OCI-LY1 (cell line): ENCODE measurements around the gene GHRL.
"Not testable (repeated sequence)": the region's sequence is repeated elsewhere in the genome, so short reads cannot be mapped to it uniquely, and the experiment has no call there.

Experiments
- H2AFZ ChIP-seq: fragments of 200-600 bp; sonication (generic), shearing (Covaris generic); 2 replicates; pipeline ENCODE4 v1.6.0; 2014; ENCODE audit warnings: antibody characterized with exemption, mild to moderate bottlenecking, low read length
- H3F3A ChIP-seq: fragments of 200-600 bp; sonication (generic), shearing (Covaris generic); 2 replicates; pipeline ENCODE4 v1.6.0; 2014; ENCODE audit warnings: mild to moderate bottlenecking, antibody characterized with exemption, low read length, moderate library complexity; ENCODE audit not compliant: insufficient read depth
- H3K27ac ChIP-seq: fragments of 200-600 bp; sonication (generic); 2 replicates; pipeline ENCODE4 v1.5.1; 2014; ENCODE audit warnings: low read length, mixed run types, mild to moderate bottlenecking, low read depth; ENCODE audit not compliant: poor library complexity, severe bottlenecking
- H3K27me3 ChIP-seq: fragments of 200-600 bp; sonication (generic); 2 replicates; pipeline ENCODE4 v1.6.0; 2014; ENCODE audit warnings: antibody characterized with exemption, mild to moderate bottlenecking, low read length, moderate library complexity; ENCODE audit not compliant: insufficient read depth
- H3K36me3 ChIP-seq: fragments of 200-600 bp; sonication (generic); 2 replicates; pipeline ENCODE4 v1.6.1; 2014; ENCODE audit warnings: mild to moderate bottlenecking, antibody characterized with exemption, low read length, moderate library complexity, mixed read lengths; ENCODE audit not compliant: insufficient read depth
- H3K4me1 ChIP-seq: fragments of 200-600 bp; sonication (generic); 2 replicates; pipeline ENCODE4 v1.5.1; 2014; ENCODE audit warnings: mild to moderate bottlenecking, low read length, moderate library complexity; ENCODE audit not compliant: insufficient read depth, severe bottlenecking
- H3K4me2 ChIP-seq: fragments of 200-600 bp; sonication (generic), shearing (Covaris generic); 2 replicates; pipeline ENCODE4 v1.6.1; 2014; ENCODE audit warnings: low read length
- H3K4me3 ChIP-seq: fragments of 200-600 bp; sonication (generic); 2 replicates; pipeline ENCODE4 v1.5.1; 2014; ENCODE audit warnings: low read length, low read depth, mild to moderate bottlenecking, mixed read lengths; ENCODE audit not compliant: poor library complexity, severe bottlenecking
- H3K79me2 ChIP-seq: fragments of 200-600 bp; shearing (Covaris generic); 2 replicates; pipeline ENCODE4 v1.6.1; 2016; ENCODE audit warnings: mixed run types, low read length, mixed read lengths; ENCODE audit not compliant: insufficient read depth
- H3K9ac ChIP-seq: fragments of 200-600 bp; sonication (generic), shearing (Covaris generic); 2 replicates; pipeline ENCODE4 v1.6.1; 2014; ENCODE audit warnings: mild to moderate bottlenecking, low read length, mixed read lengths
- H3K9me2 ChIP-seq: fragments of 200-600 bp; sonication (generic), shearing (Covaris generic); 2 replicates; pipeline ENCODE4 v1.6.1; 2014; ENCODE audit warnings: low read depth, mild to moderate bottlenecking, low read length, mixed read lengths
- H3K9me3 ChIP-seq: fragments of 200-600 bp; shearing (Covaris generic); 2 replicates; pipeline ENCODE4 v1.6.1; 2014; ENCODE audit warnings: low read length, mixed read lengths
- H4K20me1 ChIP-seq: fragments of 200-600 bp; sonication (generic), shearing (Covaris generic); 2 replicates; pipeline ENCODE4 v1.6.0; 2016; ENCODE audit warnings: mild to moderate bottlenecking, low read length; ENCODE audit not compliant: insufficient read depth
- CTCF ChIP-seq: fragments of 200-600 bp; sonication (generic), shearing (Covaris generic); IDR thresholded peaks from 2 replicates; pipeline ENCODE4 v1.5.1; 2017; ENCODE audit warnings: mild to moderate bottlenecking, antibody characterized with exemption, low read length, moderate library complexity, mixed read lengths
- EZH2 ChIP-seq: fragments of 200-600 bp; sonication (generic), shearing (Covaris generic); IDR thresholded peaks from 2 replicates; pipeline ENCODE4 v1.8.0; 2017; ENCODE audit warnings: borderline replicate concordance, mixed run types, mild to moderate bottlenecking, antibody characterized with exemption, low read length, moderate library complexity, mixed read lengths

GHRL gene

GRCh38 chr3:10299175-10299574 lies 6.4 kb upstream of the GHRL start:
- H3F3A ChIP-seq, result no peaks in the 10 kb centered on the region

GRCh38 chr3:10298064-10298463 lies 5.3 kb upstream of the GHRL start:
- not testable (repeated sequence) for H3K79me2 ChIP-seq, H3F3A ChIP-seq, H3K4me2 ChIP-seq, H3K27ac ChIP-seq, H3K4me3 ChIP-seq, H3K9me2 ChIP-seq, H3K9me3 ChIP-seq, H2AFZ ChIP-seq, H3K27me3 ChIP-seq, H4K20me1 ChIP-seq, H3K9ac ChIP-seq
- Histone ChIP-seq H3K4me1 (peaks cover 12% of the 10 kb centered on the region), H3K36me3 (peaks cover 79% of the 10 kb centered on the region)

More at GRCh38 chr3:10299175-10299574, 6.4 kb upstream of the GHRL start:
- Histone ChIP-seq H3K27ac (peak overlapping the region; percentile 17), H3K9me3 (no peaks in the 10 kb centered on the region), H3K79me2 (no peaks in the 10 kb centered on the region), H3K9me2 (no peaks in the 10 kb centered on the region), H3K4me1 (peaks cover 9% of the 10 kb centered on the region), H3K9ac (no peak overlapping the region), H3K4me2 (no peak overlapping the region), H2AFZ (no peak overlapping the region), H3K4me3 (no peak overlapping the region), H3K36me3 (peaks cover 84% of the 10 kb centered on the region), H3K27me3 (no peaks in the 10 kb centered on the region), H4K20me1 (no peaks in the 10 kb centered on the region)
- TF ChIP-seq EZH2 (no peak), CTCF (peak; percentile 24; the same call in 1 of the 2 replicates)

- Histone ChIP-seq H3F3A (no peaks in the 10 kb centered on the region), H3K4me1 (peaks cover 20% of the 10 kb centered on the region), H4K20me1 (no peaks in the 10 kb centered on the region), H3K4me2 (no peak overlapping the region), H3K79me2 (no peaks in the 10 kb centered on the region), H3K27me3 (no peaks in the 10 kb centered on the region), H3K9ac (no peak overlapping the region), H3K9me2 (no peaks in the 10 kb centered on the region), H3K36me3 (peaks cover 46% of the 10 kb centered on the region), H3K27ac (peak overlapping the region; percentile 81), H3K4me3 (no peak overlapping the region), H3K9me3 (no peaks in the 10 kb centered on the region), H2AFZ (no peak overlapping the region)
- no peak for TF ChIP-seq EZH2
- no peak for TF ChIP-seq CTCF
Observed at GRCh38 chr3:10294030-10294586, 1.4 kb upstream of the GHRL start.

GRCh38 chr3:10291641-10292040 lies 1.1 kb downstream of the GHRL start:
- no peaks in the 10 kb centered on the region for H3K79me2 ChIP-seq
- H3K36me3 ChIP-seq, result peaks cover 53% of the 10 kb centered on the region
- no peaks in the 10 kb centered on the region for H3F3A ChIP-seq
- no peak overlapping the region for H3K9ac ChIP-seq
- no peaks in the 10 kb centered on the region for H3K27me3 ChIP-seq
- no peak overlapping the region for H3K4me3 ChIP-seq
- peak overlapping the region; percentile 81 for H3K27ac ChIP-seq
- H3K9me3 ChIP-seq, result no peaks in the 10 kb centered on the region
- peaks cover 18% of the 10 kb centered on the region for H3K4me1 ChIP-seq
- no peaks in the 10 kb centered on the region for H3K9me2 ChIP-seq
- no peak overlapping the region for H3K4me2 ChIP-seq
- no peaks in the 10 kb centered on the region for H4K20me1 ChIP-seq
- H2AFZ ChIP-seq, result no peak overlapping the region
- TF ChIP-seq EZH2, result no peak
- TF ChIP-seq CTCF, result no peak
